Upper lobe of left lung (tissue), 4 donors: ENCODE data around the gene ERFL.

Source experiments
- POLR2A ChIP-seq, 4 donors: fragments of 450-650 bp; IDR thresholded peaks; one replicate each; pipeline ENCODE4 v1.5.1; 2016 to 2017; ENCODE audit warnings: antibody characterized with exemption in 4 of 4, mild to moderate bottlenecking in 2 of 4
- POLR2AphosphoS5 ChIP-seq, 2 donors: sonication (generic); formaldehyde crosslinking; IDR thresholded peaks; one replicate each; pipeline ENCODE4 v1.5.1; 2017; ENCODE audit warnings: antibody characterized with exemption in 2 of 2
- TF ChIP-seq, protein P1 (sequence below), 6 experiments: fragments of 450-650 bp in 4 of 6; fragments of 200-600 bp in 2 of 6; sonication (generic) in 2 of 6; IDR thresholded peaks; one replicate each; pipeline ENCODE4 v1.5.1; 2016 to 2019; ENCODE audit warnings: antibody characterized with exemption in 6 of 6

DNA sequence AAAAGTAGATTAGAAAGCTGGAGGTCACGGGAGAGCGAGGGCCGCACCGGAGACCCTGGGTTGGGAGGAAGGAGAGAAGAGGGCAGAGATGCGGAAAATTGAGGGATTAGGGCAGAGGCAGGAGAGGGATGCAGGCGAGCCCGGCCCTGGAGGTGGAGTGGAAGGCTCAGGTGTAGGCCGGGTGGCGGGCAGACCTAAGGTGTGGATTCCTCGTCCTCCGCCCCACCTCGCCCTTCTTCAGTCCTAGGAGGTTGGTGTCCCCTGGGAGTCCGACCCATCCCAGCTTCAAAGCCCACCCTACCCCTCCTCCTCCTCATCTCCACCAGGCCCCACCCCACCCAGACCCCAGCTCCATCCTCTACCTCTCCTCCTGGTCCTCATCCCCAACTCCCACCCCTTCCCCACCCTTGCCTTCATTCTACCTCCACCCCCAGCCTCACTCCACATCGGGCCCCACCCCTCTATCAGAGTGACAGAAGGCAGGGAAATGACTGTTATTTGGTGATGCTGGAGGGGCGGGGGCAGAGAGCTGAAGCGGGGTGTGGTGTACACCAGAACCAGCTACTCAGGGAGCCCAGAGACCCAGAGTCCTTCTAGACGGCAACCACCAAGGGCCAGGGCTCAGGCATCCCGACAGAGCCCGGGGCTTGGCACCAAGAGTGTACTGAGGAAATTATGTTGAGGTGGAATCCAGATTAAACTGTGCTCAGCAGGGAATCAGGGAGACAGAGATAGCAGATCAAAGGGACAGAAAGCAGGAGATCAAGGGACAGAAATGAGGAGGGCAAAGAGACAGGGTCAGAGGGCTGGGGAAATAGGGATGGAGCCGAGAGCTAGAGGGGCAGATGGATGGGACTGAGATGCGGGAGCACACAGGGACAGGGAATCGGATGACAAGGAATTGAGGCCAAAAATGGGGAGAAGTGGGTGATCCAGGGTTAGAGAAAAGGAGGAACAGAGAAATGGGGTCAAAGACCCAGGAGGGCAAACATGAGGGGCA lies 6.4 kb downstream of the ERFL start:
- TF ChIP-seq POLR2AphosphoS5 (IDR thresholded peaks at IDR 0.05): no peak
- TF ChIP-seq, protein P1, sequence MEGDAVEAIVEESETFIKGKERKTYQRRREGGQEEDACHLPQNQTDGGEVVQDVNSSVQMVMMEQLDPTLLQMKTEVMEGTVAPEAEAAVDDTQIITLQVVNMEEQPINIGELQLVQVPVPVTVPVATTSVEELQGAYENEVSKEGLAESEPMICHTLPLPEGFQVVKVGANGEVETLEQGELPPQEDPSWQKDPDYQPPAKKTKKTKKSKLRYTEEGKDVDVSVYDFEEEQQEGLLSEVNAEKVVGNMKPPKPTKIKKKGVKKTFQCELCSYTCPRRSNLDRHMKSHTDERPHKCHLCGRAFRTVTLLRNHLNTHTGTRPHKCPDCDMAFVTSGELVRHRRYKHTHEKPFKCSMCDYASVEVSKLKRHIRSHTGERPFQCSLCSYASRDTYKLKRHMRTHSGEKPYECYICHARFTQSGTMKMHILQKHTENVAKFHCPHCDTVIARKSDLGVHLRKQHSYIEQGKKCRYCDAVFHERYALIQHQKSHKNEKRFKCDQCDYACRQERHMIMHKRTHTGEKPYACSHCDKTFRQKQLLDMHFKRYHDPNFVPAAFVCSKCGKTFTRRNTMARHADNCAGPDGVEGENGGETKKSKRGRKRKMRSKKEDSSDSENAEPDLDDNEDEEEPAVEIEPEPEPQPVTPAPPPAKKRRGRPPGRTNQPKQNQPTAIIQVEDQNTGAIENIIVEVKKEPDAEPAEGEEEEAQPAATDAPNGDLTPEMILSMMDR (IDR thresholded peaks at IDR 0.05): no peak
- no peak for TF ChIP-seq POLR2A (IDR thresholded peaks at IDR 0.05)
